ENCODE data around the gene ATF6. TPM values are rescaled to one million over a fixed set of nuclear protein-coding genes. Genes with fewer than 3 reads are reported as not detected.

The ATF6 gene
- total and polyA plus RNA-seq, 9 of the 15 experiments (the other 6 are each of a cell fraction or from before 2014, with no cell fraction given), result 11.7 to 32.4 (median 20.4) TPM

DNA sequence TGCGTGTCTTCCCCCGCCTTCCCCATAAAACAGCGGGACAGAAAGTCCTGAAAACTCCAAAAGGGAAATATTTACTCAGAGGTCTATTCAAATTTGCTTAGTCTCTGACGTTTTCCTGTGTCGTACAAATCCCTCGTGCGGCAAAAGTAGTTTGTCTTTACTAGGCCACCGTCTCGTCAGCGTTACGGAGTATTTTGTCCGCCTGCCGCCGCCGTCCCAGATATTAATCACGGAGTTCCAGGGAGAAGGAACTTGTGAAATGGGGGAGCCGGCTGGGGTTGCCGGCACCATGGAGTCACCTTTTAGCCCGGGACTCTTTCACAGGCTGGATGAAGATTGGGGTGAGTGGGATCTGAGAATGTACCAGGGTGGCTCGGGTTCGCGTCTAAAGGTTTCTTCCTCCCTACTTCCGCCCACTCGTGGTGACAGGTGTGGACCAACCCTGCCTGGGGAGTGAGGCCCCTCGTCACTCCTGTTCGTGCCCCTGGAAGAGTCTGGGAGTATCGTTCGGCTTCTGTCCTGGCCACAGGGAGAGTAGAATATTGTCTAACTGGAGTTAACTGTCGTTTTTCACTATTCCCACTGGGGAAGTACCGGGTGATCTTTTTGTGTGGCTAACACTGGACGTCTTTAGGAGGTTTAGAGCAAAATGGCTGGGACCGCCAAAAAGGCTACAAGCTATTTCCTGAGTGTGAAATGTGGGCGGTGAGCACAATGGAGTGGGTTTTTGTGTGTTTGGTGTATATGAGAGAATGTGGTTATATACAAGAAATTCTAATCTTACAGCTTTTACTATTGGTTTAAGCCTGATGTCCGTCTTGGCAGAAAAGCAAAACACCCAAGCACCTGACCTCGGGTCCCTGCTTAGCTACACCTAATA is at the start of gene ATF6 (continued):
- no peak for TF ChIP-seq ARHGAP35 (IDR thresholded peaks at IDR 0.05; ENCODE audit: partially characterized antibody)
- no peak; the same call in 1 of the 2 replicates for TF ChIP-seq NCOR1 (IDR thresholded peaks at IDR 0.05)
- TF ChIP-seq HDAC3 (IDR thresholded peaks at IDR 0.05; ENCODE audit: borderline replicate concordance, partially characterized antibody), result no peak
- TF ChIP-seq CAMTA2 (CRISPR knock-in tag; conservative IDR thresholded peaks at IDR 0.05), result no peak

DNA sequence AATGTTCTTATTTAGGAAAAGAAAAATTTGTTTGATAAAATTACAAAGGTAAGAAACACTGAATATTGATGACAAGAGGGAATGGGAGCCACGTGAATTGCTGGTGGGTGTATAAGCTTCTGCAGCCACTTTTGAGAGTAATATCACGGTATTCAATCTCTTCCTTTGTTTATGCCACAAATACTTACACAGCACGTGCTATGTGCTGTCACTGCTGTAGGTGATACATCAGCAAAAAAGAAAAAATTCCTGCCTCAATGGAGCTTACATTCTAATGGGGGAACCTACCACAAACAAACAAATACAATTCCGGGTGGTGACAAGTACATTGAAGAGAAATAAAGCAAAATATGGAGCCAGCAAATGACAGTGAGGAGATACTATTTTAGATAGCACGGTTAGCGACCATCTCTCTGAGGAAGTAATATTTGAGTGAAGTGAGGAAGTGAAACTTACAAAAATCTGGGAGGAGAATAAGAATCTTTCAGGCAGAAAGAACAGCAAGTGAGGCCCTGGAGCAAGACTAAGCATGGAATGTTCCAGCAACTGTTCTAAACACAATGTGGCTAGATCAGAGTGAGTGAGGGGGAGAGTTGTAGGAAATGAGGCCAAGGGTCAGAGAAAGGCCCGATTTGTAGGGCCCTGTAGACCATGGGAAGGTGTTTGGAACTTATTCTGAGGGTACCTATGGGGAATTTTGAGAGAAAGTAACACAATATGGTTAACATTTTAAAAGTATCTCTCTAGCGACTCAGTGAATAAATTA is 47.4 kb upstream of the ATF6 start:
- H3K9ac ChIP-seq (ENCODE audit: insufficient read depth in 1 of 2, low read depth in 2 of 2, low read length in 2 of 2), result no peak overlapping the region
- no peak overlapping the region for H3K4me3 ChIP-seq
- H3K27me3 ChIP-seq (ENCODE audit: control insufficient read depth in 2 of 2, insufficient read depth in 2 of 2, low read length in 2 of 2), result no peaks in the 10 kb centered on the region
- H3K9me1 ChIP-seq (ENCODE audit: control insufficient read depth, insufficient read depth, low read length), result no peaks in the 10 kb centered on the region
- H3K4me1 ChIP-seq (replicated peaks in 1 of 2; ENCODE audit: control insufficient read depth in 2 of 2, insufficient read depth in 2 of 2, low read length in 2 of 2), result peaks cover 21 to 39% of the 10 kb centered on the region in 2 experiments
- ChIA-PET CTCF (ENCODE audit: low intra/inter-chr PET ratio) (no interaction called here), POLR2A (no interaction called here)
- H3K27ac ChIP-seq (ENCODE audit: extremely low read depth, low read depth, low read length), result no peak overlapping the region
- no peaks in the 10 kb centered on the region for H3K79me2 ChIP-seq (ENCODE audit: control insufficient read depth, insufficient read depth, low read length)
- DNase-seq (ENCODE audit: extremely low read depth in 1 of 4, low spot score in 3 of 4) (no peak), FAIRE-seq (no peak), ATAC-seq (no peak)
- intact Hi-C loops (cut with micrococcal nuclease), result no loop called here
- TF ChIP-seq ZNF316 (IDR thresholded peaks at IDR 0.05) (peak; percentile 41), C11orf30 (IDR thresholded peaks at IDR 0.05; ENCODE audit: low read depth) (peak; percentile 13; the same call in 1 of the 2 replicates), NFE2L1 (tag; IDR thresholded peaks at IDR 0.05; ENCODE audit: borderline replicate concordance, low read depth) (no peak)
- no TSS peak for BruUV-seq (replicated peaks)
- no peaks in the 10 kb centered on the region for H4K20me1 ChIP-seq (replicated peaks; ENCODE audit: control insufficient read depth, insufficient read depth, low read length)
- H2AFZ ChIP-seq (ENCODE audit: low read depth, low read length), result 0 out of 2 replicates have a peak overlapping the region, but pooled peaks have one; percentile 2
- no peak overlapping the region for H3K4me2 ChIP-seq (ENCODE audit: insufficient read depth, low read length)
- in situ Hi-C loops (cut with MboI), result no loop called here
- H3K9me3 ChIP-seq (replicated peaks; ENCODE audit: control insufficient read depth, insufficient read depth, low read depth, low read length), result no peaks in the 10 kb centered on the region
- WGBS (ENCODE audit: insufficient coverage, low coverage, missing lambda C conversion rate), result 43% methylated on average over 8 of the region's 8 CpGs
- no peaks in the 10 kb centered on the region for H3K36me3 ChIP-seq (ENCODE audit: control insufficient read depth, insufficient read depth, low read length)
